Activated CD4-positive, alpha-beta memory T cell treated with anti-CD3 and anti-CD28 coated beads for 36 hours (primary cell): ENCODE measurements around the gene RNU1-2. TPM values are rescaled to one million over a fixed set of nuclear protein-coding genes. Genes with fewer than 3 reads are reported as not detected.
A peak's percentile ranks its signal among the peaks of the same experiment; 100 is the strongest.
"Not testable (repeated sequence)": the region's sequence is repeated elsewhere in the genome, so short reads cannot be mapped to it uniquely, and the experiment has no call there.

Experiments used
- CTCF ChIA-PET: fragments of 350-600 bp; sonication (Branson Sonifier 250); formaldehyde crosslinking; loops from one replicate; lab custom pipeline; 2021; ENCODE audit warnings: antibody characterized with exemption, inconsistent platforms; lab: Charles Lee
- POLR2A ChIA-PET: fragments of 350-600 bp; sonication (Branson Sonifier 250); formaldehyde crosslinking; loops from one replicate; lab custom pipeline; 2021; ENCODE audit warnings: antibody characterized with exemption; lab: Charles Lee
- DNase-seq: peaks from one replicate; pipeline ENCODE4 v3.0.0-alpha.2; 2020
- H3K27ac Mint-ChIP-seq: one replicate; pipeline ENCODE4 v1.8.0; 2021; ENCODE audit warnings: mixed read lengths
- H3K27me3 Mint-ChIP-seq: one replicate; pipeline ENCODE4 v1.8.0; 2021; ENCODE audit warnings: mixed read lengths
- H3K36me3 Mint-ChIP-seq: one replicate; pipeline ENCODE4 v1.8.0; 2021; ENCODE audit warnings: mixed read lengths
- H3K4me1 Mint-ChIP-seq: one replicate; pipeline ENCODE4 v1.8.0; 2021; ENCODE audit warnings: low read depth, mixed read lengths
- H3K4me3 Mint-ChIP-seq: one replicate; pipeline ENCODE4 v1.8.0; 2021; ENCODE audit warnings: mild to moderate bottlenecking, mixed read lengths
- H3K9me3 Mint-ChIP-seq: one replicate; pipeline ENCODE4 v1.8.0; 2021; ENCODE audit warnings: mixed read lengths
- intact Hi-C: fragments of 100-400 bp; cut with micrococcal nuclease; formaldehyde crosslinking; loops from one replicate; pipeline ENCODE4 v1.15.1; 2023
- total RNA-seq, 2 experiments: library from RNA; stranded (reverse); gene quantifications; one replicate each; pipeline ENCODE4 v1.2.3, GENCODE V29; 2021

RNU1-2 gene
- total RNA-seq, 2 experiments from 2014 or later = 1,390 to 1,409 TPM

- POLR2A ChIA-PET, H3K9me3 Mint-ChIP-seq, CTCF ChIA-PET, H3K36me3 Mint-ChIP-seq, intact Hi-C loops, H3K4me1 Mint-ChIP-seq, H3K27ac Mint-ChIP-seq: not testable (repeated sequence)
- peak; percentile 65 for DNase-seq
- H3K4me3 Mint-ChIP-seq = peak overlapping the region; percentile 69
- peaks cover 32% of the 10 kb centered on the region for H3K27me3 Mint-ChIP-seq
Observed at GRCh38 chr1:16872152-16873075, 23.4 kb upstream of the RNU1-2 start.

- H3K9me3 Mint-ChIP-seq, intact Hi-C loops, POLR2A ChIA-PET, H3K4me1 Mint-ChIP-seq, CTCF ChIA-PET, H3K36me3 Mint-ChIP-seq, H3K27ac Mint-ChIP-seq: not testable (repeated sequence)
- DNase-seq = peak; percentile 38
- Mint-ChIP-seq H3K27me3 (peaks cover 32% of the 10 kb centered on the region), H3K4me3 (peak overlapping the region; percentile 69)
Observed at GRCh38 chr1:16873076-16873879, 22.5 kb upstream of the RNU1-2 start.

- intact Hi-C loops, H3K4me3 Mint-ChIP-seq, H3K36me3 Mint-ChIP-seq, POLR2A ChIA-PET, DNase-seq, H3K27ac Mint-ChIP-seq, CTCF ChIA-PET, H3K9me3 Mint-ChIP-seq, H3K4me1 Mint-ChIP-seq: not testable (repeated sequence)
- H3K27me3 Mint-ChIP-seq = peaks cover 38% of the 10 kb centered on the region
Observed at GRCh38 chr1:16874968-16875765, 20.6 kb upstream of the RNU1-2 start.

- peaks cover 35% of the 10 kb centered on the region for H3K27me3 Mint-ChIP-seq
- intact Hi-C loops, H3K4me3 Mint-ChIP-seq, DNase-seq, H3K9me3 Mint-ChIP-seq, CTCF ChIA-PET, H3K36me3 Mint-ChIP-seq, POLR2A ChIA-PET, H3K4me1 Mint-ChIP-seq, H3K27ac Mint-ChIP-seq: not testable (repeated sequence)
Observed at GRCh38 chr1:16881742-16882141, 14.0 kb upstream of the RNU1-2 start.

- no peak overlapping the region for H3K4me3 Mint-ChIP-seq
- H3K36me3 Mint-ChIP-seq = no peaks in the 10 kb centered on the region
- no peak overlapping the region for H3K27ac Mint-ChIP-seq
- ChIA-PET CTCF (interaction anchor here (1.1 kb wide), 1 partner anchor 262 kb away, joined by 7 read pairs; no protein-coding TSS in a partner anchor), POLR2A (interaction anchor here (2.0 kb wide), 1 partner anchor 22 kb away, joined by 4 read pairs; no protein-coding TSS in a partner anchor)
- no peaks in the 10 kb centered on the region for H3K9me3 Mint-ChIP-seq
- DNase-seq = no peak
- no peaks in the 10 kb centered on the region for H3K4me1 Mint-ChIP-seq
- H3K27me3 Mint-ChIP-seq = peaks cover 33% of the 10 kb centered on the region
- intact Hi-C loops = no loop called here
Observed at GRCh38 chr1:16882986-16883385, 12.8 kb upstream of the RNU1-2 start.

- H3K4me1 Mint-ChIP-seq, H3K9me3 Mint-ChIP-seq, intact Hi-C loops, POLR2A ChIA-PET, DNase-seq, H3K27ac Mint-ChIP-seq, H3K36me3 Mint-ChIP-seq, H3K4me3 Mint-ChIP-seq: not testable (repeated sequence)
- CTCF ChIA-PET = interaction anchor here (1.1 kb wide), 1 partner anchor 175 kb away, joined by 3 read pairs; no protein-coding TSS in a partner anchor
- peaks cover 27% of the 10 kb centered on the region for H3K27me3 Mint-ChIP-seq
Observed at GRCh38 chr1:16884487-16884886, 11.3 kb upstream of the RNU1-2 start.

GRCh38 chr1:16886860-16887605 is 8.7 kb upstream of the RNU1-2 start:
- peaks cover 13% of the 10 kb centered on the region for H3K27me3 Mint-ChIP-seq

GRCh38 chr1:16888860-16889816 is 6.6 kb upstream of the RNU1-2 start:
- Mint-ChIP-seq H3K36me3 (peaks cover 2% of the 10 kb centered on the region), H3K27ac (peak overlapping the region; percentile 80), H3K4me1 (peaks cover 17% of the 10 kb centered on the region), H3K9me3 (no peaks in the 10 kb centered on the region), H3K27me3 (peaks cover 3% of the 10 kb centered on the region), H3K4me3 (peak overlapping the region; percentile 84)
- ChIA-PET CTCF (interaction anchor here (1.2 kb wide), 1 partner anchor 268 kb away, joined by 4 read pairs; no protein-coding TSS in a partner anchor), POLR2A (interaction anchor here (1.0 to 3.4 kb wide), 2 partner anchors 15 to 375 kb away, joined by 4 to 36 read pairs; partner anchors contain the start of gene RNU1-1)
- DNase-seq = peak; percentile 81
- intact Hi-C loops = no loop called here

More at GRCh38 chr1:16886860-16887605, 8.7 kb upstream of the RNU1-2 start:
- CTCF ChIA-PET = no interaction called here
- Mint-ChIP-seq H3K27ac (no peak overlapping the region), H3K4me3 (no peak overlapping the region), H3K4me1 (peaks cover 17% of the 10 kb centered on the region), H3K9me3 (no peaks in the 10 kb centered on the region), H3K36me3 (peaks cover 2% of the 10 kb centered on the region)
- intact Hi-C loops = no loop called here
- DNase-seq = no peak
- POLR2A ChIA-PET = no interaction called here

GRCh38 chr1:16890539-16891021 is 5.2 kb upstream of the RNU1-2 start:
- H3K27ac Mint-ChIP-seq, intact Hi-C loops, H3K27me3 Mint-ChIP-seq, H3K36me3 Mint-ChIP-seq, DNase-seq, CTCF ChIA-PET, H3K9me3 Mint-ChIP-seq, H3K4me3 Mint-ChIP-seq: not testable (repeated sequence)
- POLR2A ChIA-PET = interaction anchor here (3.4 kb wide), 1 partner anchor 14 kb away, joined by 36 read pairs; no protein-coding TSS in a partner anchor
- peaks cover 25% of the 10 kb centered on the region for H3K4me1 Mint-ChIP-seq

GRCh38 chr1:16891057-16891456 is 4.7 kb upstream of the RNU1-2 start:
- CTCF ChIA-PET, intact Hi-C loops, H3K9me3 Mint-ChIP-seq, H3K27me3 Mint-ChIP-seq, H3K36me3 Mint-ChIP-seq, DNase-seq, H3K4me3 Mint-ChIP-seq, H3K27ac Mint-ChIP-seq: not testable (repeated sequence)
- POLR2A ChIA-PET = interaction anchor here (3.4 kb wide), 1 partner anchor 13 kb away, joined by 36 read pairs; no protein-coding TSS in a partner anchor
- H3K4me1 Mint-ChIP-seq = peaks cover 27% of the 10 kb centered on the region
